ENCODE results near the gene SLC22A7. TPM values are rescaled to one million over a fixed set of nuclear protein-coding genes. Genes with fewer than 3 reads are reported as not detected.

SLC22A7 gene
- total RNA-seq, 1 donor from 2014 or later = not detected

GRCh38 chr6:43262000-43262779, 35.9 kb upstream of the SLC22A7 start:
- no peaks in the 10 kb centered on the region for H3K27me3 ChIP-seq
- H3K4me3 ChIP-seq = no peak overlapping the region
- no peaks in the 10 kb centered on the region for H3K9me3 ChIP-seq
- no peaks in the 10 kb centered on the region for H3K4me1 ChIP-seq
- no peaks in the 10 kb centered on the region for H3K36me3 ChIP-seq
- no peak for DNase-seq (ENCODE audit: extremely low spot score in 2 of 2)
- no peak for TF ChIP-seq CTCF (IDR thresholded peaks at IDR 0.05)
- no peak for TF ChIP-seq POLR2AphosphoS5 (IDR thresholded peaks at IDR 0.05; ENCODE audit: insufficient read depth in 1 of 2, low read depth in 1 of 2)
- TF ChIP-seq POLR2A (IDR thresholded peaks at IDR 0.05) = no peak
- no peak overlapping the region for H3K27ac ChIP-seq
- intact Hi-C loops (cut with DNase I) = no loop called here

- Histone ChIP-seq H3K27ac (no peak overlapping the region), H3K4me3 (no peak overlapping the region), H3K27me3 (no peaks in the 10 kb centered on the region), H3K36me3 (no peaks in the 10 kb centered on the region), H3K4me1 (no peaks in the 10 kb centered on the region), H3K9me3 (no peaks in the 10 kb centered on the region)
- DNase-seq (ENCODE audit: extremely low spot score in 2 of 2) = no peak
- intact Hi-C loops (cut with DNase I) = no loop called here
- TF ChIP-seq POLR2A (IDR thresholded peaks at IDR 0.05) (no peak), POLR2AphosphoS5 (IDR thresholded peaks at IDR 0.05; ENCODE audit: insufficient read depth in 1 of 2, low read depth in 1 of 2) (no peak), CTCF (IDR thresholded peaks at IDR 0.05) (no peak)
Measured at GRCh38 chr6:43262780-43263313, 35.2 kb upstream of the SLC22A7 start.

GRCh38 chr6:43263314-43264178, 34.5 kb upstream of the SLC22A7 start:
- no peaks in the 10 kb centered on the region for H3K4me1 ChIP-seq
- TF ChIP-seq POLR2A (IDR thresholded peaks at IDR 0.05) (no peak), POLR2AphosphoS5 (IDR thresholded peaks at IDR 0.05; ENCODE audit: insufficient read depth in 1 of 2, low read depth in 1 of 2) (no peak), CTCF (IDR thresholded peaks at IDR 0.05) (peak in 2 of 3 experiments; percentile 22 to 62)
- intact Hi-C loops (cut with DNase I) = no loop called here
- H3K27ac ChIP-seq = no peak overlapping the region
- no peaks in the 10 kb centered on the region for H3K27me3 ChIP-seq
- DNase-seq (ENCODE audit: extremely low spot score in 2 of 2) = no peak
- H3K4me3 ChIP-seq = no peak overlapping the region
- H3K9me3 ChIP-seq = no peaks in the 10 kb centered on the region
- H3K36me3 ChIP-seq = no peaks in the 10 kb centered on the region

GRCh38 chr6:43264599-43265145, 33.4 kb upstream of the SLC22A7 start:
- Histone ChIP-seq H3K9me3 (no peaks in the 10 kb centered on the region), H3K4me1 (peaks cover 10% of the 10 kb centered on the region), H3K27ac (no peak overlapping the region), H3K4me3 (no peak overlapping the region), H3K27me3 (no peaks in the 10 kb centered on the region), H3K36me3 (no peaks in the 10 kb centered on the region)
- intact Hi-C loops (cut with DNase I) = no loop called here
- no peak for DNase-seq (ENCODE audit: extremely low spot score in 2 of 2)
- TF ChIP-seq POLR2A (IDR thresholded peaks at IDR 0.05) (no peak), POLR2AphosphoS5 (IDR thresholded peaks at IDR 0.05; ENCODE audit: insufficient read depth in 1 of 2, low read depth in 1 of 2) (no peak), CTCF (IDR thresholded peaks at IDR 0.05) (no peak)
